ENCODE results near the gene GNA12. TPM values are rescaled to one million over a fixed set of nuclear protein-coding genes. Genes with fewer than 3 reads are reported as not detected.

Gene GNA12
- polyA plus RNA-seq, 1 of the 3 experiments (the other 2 are of a cell fraction) = 64.8 TPM

- no peak for TF ChIP-seq CTCF (IDR thresholded peaks at IDR 0.05)
- TF ChIP-seq REST (IDR thresholded peaks at IDR 0.05; ENCODE audit: low read depth, low read length) = no peak
- no peak for TF ChIP-seq GATA2 (CRISPR knock-in tag; IDR thresholded peaks at IDR 0.05)
These were observed 51.1 kb downstream of the GNA12 start (continued) for GRCh38 chr7:2792856-2793487.

- Histone ChIP-seq H3K36me3 (replicated peaks in 1 of 2; ENCODE audit: control insufficient read depth in 1 of 2, insufficient read depth in 2 of 2, low read length in 1 of 2) (peaks cover 13 to 29% of the 10 kb centered on the region in 2 experiments), H2AFZ (ENCODE audit: low read depth) (no peak overlapping the region), H3K4me3 (ENCODE audit: low read depth in 2 of 2, low read length in 1 of 2) (no peak overlapping the region), H3K79me2 (ENCODE audit: insufficient read depth) (peaks cover 30% of the 10 kb centered on the region), H4K20me1 (ENCODE audit: insufficient read depth) (no peaks in the 10 kb centered on the region), H3F3A (replicated peaks; ENCODE audit: insufficient read depth) (no peaks in the 10 kb centered on the region), H3K4me2 (no peak overlapping the region), H3K9me2 (no peaks in the 10 kb centered on the region), H3K9ac (no peak overlapping the region), H3K27me3 (ENCODE audit: insufficient read depth) (no peaks in the 10 kb centered on the region), H3K27ac (ENCODE audit: low read depth in 2 of 2, low read length in 1 of 2) (no peak overlapping the region), H3K9me3 (no peaks in the 10 kb centered on the region), H3K4me1 (ENCODE audit: control insufficient read depth in 1 of 2, insufficient read depth in 2 of 2, low read depth in 1 of 2, low read length in 1 of 2) (peaks cover 0 to 21% of the 10 kb centered on the region in 2 experiments; a peak in 1 of 4 replicates)
- 97% methylated on average over 4 of the region's 5 CpGs for WGBS (ENCODE audit: low lambda C conversion rate)
- ChIA-PET POLR2A (no interaction called here), CTCF (interaction anchor here (1.3 to 3.2 kb wide), 2 partner anchors 8 to 72 kb away, joined by 5 to 17 read pairs; no protein-coding TSS in a partner anchor)
- no peak for DNase-seq
- TF ChIP-seq RAD21 (IDR thresholded peaks at IDR 0.05; ENCODE audit: low read length) (no peak), TAF1 (IDR thresholded peaks at IDR 0.05; ENCODE audit: borderline replicate concordance, low read depth, low read length) (no peak), NFIC (IDR thresholded peaks at IDR 0.05; ENCODE audit: borderline replicate concordance) (no peak), MEF2A (IDR thresholded peaks at IDR 0.05; ENCODE audit: borderline replicate concordance, low read depth) (no peak), RCOR1 (IDR thresholded peaks at IDR 0.05; ENCODE audit: low read length) (no peak)
These were observed 51.9 kb downstream of the GNA12 start for GRCh38 chr7:2792235-2792634.

DNA sequence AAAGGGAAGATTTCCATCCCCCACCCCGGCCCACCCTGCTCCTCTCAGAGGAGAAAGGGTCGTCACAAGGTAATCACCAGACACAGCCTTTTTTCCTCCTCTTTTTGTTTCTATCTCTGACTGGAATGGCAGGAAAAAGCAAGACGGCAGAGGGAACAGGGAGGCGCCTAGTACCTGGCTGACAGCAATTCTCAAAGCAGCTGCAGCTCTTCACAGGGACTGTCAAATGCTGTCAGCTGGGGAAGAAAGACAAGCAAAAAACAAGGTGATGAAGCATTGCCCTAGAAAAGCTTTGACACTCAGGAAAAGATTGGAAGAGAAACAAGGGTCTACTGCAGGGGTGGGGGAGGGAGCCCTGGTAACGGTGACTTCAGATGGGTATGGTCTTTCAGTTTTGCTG lies 52.7 kb downstream of the GNA12 start:
- Histone ChIP-seq H3K36me3 (replicated peaks in 1 of 2; ENCODE audit: control insufficient read depth in 1 of 2, insufficient read depth in 2 of 2, low read length in 1 of 2) (peaks cover 21 to 29% of the 10 kb centered on the region in 2 experiments), H3K9ac (no peak overlapping the region), H3K27ac (ENCODE audit: low read depth in 2 of 2, low read length in 1 of 2) (peak overlapping the region in 1 of 2 experiments; percentile 60; a peak in 1 of 4 replicates), H3K9me3 (no peaks in the 10 kb centered on the region), H2AFZ (ENCODE audit: low read depth) (no peak overlapping the region), H3F3A (replicated peaks; ENCODE audit: insufficient read depth) (no peaks in the 10 kb centered on the region), H4K20me1 (ENCODE audit: insufficient read depth) (no peaks in the 10 kb centered on the region), H3K9me2 (no peaks in the 10 kb centered on the region), H3K27me3 (ENCODE audit: insufficient read depth) (no peaks in the 10 kb centered on the region), H3K79me2 (ENCODE audit: insufficient read depth) (peaks cover 26% of the 10 kb centered on the region), H3K4me2 (no peak overlapping the region), H3K4me1 (ENCODE audit: control insufficient read depth in 1 of 2, insufficient read depth in 2 of 2, low read depth in 1 of 2, low read length in 1 of 2) (peaks cover 0 to 21% of the 10 kb centered on the region in 2 experiments; a peak in 1 of 4 replicates), H3K4me3 (ENCODE audit: low read depth in 2 of 2, low read length in 1 of 2) (no peak overlapping the region)
- POLR2A ChIA-PET = no interaction called here
- no peak for DNase-seq
- CTCF ChIA-PET = interaction anchor here (0.6 to 3.2 kb wide), 3 partner anchors 9 to 73 kb away, joined by 4 to 17 read pairs (median 5); no protein-coding TSS in a partner anchor
- 77% methylated on average over 5 of the region's 5 CpGs for WGBS (ENCODE audit: low lambda C conversion rate)
- TF ChIP-seq REST (IDR thresholded peaks at IDR 0.05; ENCODE audit: low read depth, low read length) (no peak), TCF12 (IDR thresholded peaks at IDR 0.05) (no peak), EP300 (IDR thresholded peaks at IDR 0.05; ENCODE audit: borderline replicate concordance in 1 of 2, low read depth in 1 of 2, low read length in 1 of 2) (no peak), ELF1 (IDR thresholded peaks at IDR 0.05) (no peak), MEF2A (IDR thresholded peaks at IDR 0.05; ENCODE audit: borderline replicate concordance, low read depth) (no peak), USF2 (IDR thresholded peaks at IDR 0.05; ENCODE audit: borderline replicate concordance, low read depth, low read length) (no peak), RXRA (IDR thresholded peaks at IDR 0.05; ENCODE audit: borderline replicate concordance, low read depth) (no peak), RFX5 (IDR thresholded peaks at IDR 0.05; ENCODE audit: low read length) (no peak)
